GM08714 (cell line): ENCODE data around the gene SEMA3C.

ENCODE experiments used
- H3K4me3 ChIP-seq: fragments of 200-500 bp; sonication (Bioruptor generic); 2 replicates; pipeline ENCODE4 v1.5.1; 2014; ENCODE audit warnings: mild to moderate bottlenecking, low read length, inconsistent platforms
- ZNF274 ChIP-seq: IDR thresholded peaks from 2 replicates; pipeline ENCODE4 v1.6.1; 2012; ENCODE audit warnings: mild to moderate bottlenecking, low read depth, low read length

SEMA3C gene

GRCh38 chr7:80889525-80889924 is 29.3 kb downstream of the SEMA3C start:
- TF ChIP-seq ZNF274 = no peak

DNA sequence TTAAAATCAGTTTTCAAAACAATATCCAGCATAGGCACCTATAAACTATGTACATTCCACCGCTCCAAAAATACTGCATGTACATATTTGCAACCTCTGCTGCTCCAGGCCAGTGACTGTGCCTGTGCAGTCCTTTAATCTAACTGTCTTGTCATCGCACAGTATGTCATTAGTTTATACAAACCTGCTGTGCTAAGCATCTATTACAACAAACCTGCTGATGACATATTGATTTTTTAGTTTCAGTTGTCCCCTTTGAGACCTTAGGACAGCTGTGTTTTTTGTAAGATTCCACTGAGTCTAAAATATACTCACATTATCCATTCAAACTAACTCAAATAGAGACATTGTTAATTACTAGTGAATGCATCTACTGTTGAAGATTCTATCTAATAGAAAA is 33.1 kb downstream of the SEMA3C start:
- no peak for TF ChIP-seq ZNF274
- H3K4me3 ChIP-seq = no peak overlapping the region

More at GRCh38 chr7:80889525-80889924, 29.3 kb downstream of the SEMA3C start:
- H3K4me3 ChIP-seq = no peak overlapping the region

DNA sequence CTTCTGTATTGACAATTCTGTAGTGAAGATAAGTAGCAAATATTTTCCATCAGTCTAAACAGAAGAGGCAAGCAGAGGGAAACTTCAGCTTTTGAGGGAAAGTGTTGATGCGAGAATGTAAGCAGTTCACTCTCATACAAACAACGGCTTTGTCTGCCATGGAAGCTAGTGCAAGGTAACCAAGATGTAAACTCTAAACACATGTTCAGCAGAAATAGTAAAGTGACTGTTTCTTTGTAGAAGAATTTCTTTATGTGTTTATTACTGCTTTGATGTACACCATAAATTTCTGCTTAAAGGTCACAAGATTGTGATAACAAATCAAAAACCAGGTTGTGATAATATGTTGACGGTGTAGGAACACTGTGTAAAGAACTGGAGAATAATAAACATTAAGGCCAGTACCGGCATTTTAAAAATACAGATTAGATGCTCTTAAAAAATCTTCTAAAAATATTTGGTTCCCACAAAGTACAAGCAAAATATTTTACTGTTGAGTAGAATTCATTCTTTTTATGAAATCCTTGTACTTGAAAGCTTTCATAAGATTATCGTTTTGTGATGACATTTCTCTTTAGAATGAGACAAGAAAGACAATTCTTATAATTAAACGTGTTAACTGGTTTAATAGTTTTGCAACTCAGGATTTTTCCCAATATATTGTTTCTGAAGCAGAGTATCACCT is 34.2 kb downstream of the SEMA3C start:
- no peak for TF ChIP-seq ZNF274
- no peak overlapping the region for H3K4me3 ChIP-seq

DNA sequence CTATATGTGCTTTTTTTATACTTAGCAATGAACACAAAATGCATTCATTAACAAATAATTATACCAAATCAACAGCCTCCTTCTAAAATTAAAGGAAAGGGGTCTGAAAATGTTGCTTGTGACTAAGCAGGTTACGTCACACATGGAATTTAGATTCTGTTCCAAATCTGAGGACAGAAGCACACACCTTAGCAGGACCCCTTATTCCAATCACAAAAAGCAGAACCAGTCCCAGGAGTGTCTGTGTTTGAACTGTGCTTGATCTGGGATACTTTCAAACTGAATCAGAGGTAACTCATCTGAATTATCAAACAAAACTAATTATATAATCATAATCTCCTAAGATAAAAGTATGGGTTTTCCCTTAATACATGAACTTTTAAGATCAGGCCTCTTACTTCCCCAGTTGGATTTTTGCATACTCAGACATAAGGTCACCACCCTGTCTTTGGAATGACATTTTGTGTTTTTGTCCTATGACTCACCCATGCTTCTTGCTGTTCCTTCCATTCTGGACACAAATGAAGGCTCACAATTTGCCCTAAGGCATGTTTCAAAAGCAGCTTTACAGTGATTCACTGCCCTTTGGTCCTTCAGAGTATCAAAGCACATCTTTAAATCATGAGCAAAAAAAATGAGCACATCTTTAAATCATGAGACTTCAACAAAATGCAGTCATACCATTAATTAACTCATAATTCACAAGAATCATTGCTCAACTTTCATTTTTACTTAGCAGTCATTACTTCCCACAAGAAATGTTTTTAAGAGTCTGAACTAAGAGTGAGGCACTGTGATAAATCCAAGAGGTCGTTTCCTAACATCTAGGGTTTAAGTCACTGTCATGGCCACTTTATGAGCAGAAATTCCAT is 35.5 kb downstream of the SEMA3C start:
- no peak for TF ChIP-seq ZNF274
- no peak overlapping the region for H3K4me3 ChIP-seq

DNA sequence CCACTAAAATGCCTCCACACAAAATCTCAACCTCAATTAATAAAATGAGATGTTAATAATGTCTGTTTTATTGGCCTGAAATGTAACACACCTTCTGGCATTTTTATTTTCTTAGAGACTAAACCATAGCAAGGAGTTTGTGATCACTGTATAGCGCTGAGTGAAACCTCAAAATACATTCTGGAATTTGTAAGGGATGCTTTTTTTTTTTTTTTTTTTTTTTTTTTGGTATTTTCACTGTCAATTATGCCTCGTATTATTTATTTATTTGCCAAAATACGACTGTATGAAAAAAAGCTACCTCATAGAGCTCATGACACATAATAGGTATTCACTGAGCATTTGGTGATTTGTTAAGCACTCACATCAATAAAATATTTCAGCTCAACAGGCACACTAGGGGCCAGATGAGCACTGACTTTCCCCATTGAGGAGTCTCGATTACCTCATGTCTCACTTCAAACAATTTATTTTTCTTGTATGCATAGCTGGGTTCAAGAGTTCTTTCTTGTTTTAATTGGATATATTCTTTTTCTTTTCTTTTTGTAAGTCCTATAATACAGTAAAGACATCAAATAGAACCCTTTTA is 36.5 kb downstream of the SEMA3C start:
- no peak overlapping the region for H3K4me3 ChIP-seq

DNA sequence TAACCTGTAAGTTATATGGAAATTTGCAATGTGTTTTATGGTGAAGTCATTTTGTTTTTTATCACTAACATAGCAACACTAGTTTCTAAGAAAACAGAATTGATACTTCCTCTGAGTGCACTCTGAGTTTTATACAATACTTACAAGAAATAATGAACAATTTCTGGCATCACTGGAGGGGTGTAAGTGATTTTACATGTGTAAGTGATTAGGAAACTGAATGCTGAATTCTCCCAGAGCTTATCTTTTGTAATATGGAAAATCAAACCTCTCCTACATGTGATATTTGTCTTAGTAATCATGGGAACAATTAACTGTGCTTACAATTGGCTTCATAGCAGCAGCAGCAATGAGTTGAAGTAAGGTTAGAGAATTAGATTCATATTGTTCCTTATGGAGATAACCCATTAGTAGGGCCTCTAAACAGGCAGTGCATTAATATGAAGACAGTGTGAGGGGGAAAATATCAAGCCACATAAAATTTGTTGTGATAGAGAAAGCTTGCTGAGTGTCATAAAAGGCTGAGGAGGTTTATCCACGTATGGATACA is 37.4 kb downstream of the SEMA3C start:
- no peak for TF ChIP-seq ZNF274
- H3K4me3 ChIP-seq = no peak overlapping the region

More for the DNA sequence above, 36.5 kb downstream of the SEMA3C start:
- TF ChIP-seq ZNF274 = no peak

- no peak for TF ChIP-seq ZNF274
- no peak overlapping the region for H3K4me3 ChIP-seq
Observed at GRCh38 chr7:80879849-80880248, 39.0 kb downstream of the SEMA3C start.

DNA sequence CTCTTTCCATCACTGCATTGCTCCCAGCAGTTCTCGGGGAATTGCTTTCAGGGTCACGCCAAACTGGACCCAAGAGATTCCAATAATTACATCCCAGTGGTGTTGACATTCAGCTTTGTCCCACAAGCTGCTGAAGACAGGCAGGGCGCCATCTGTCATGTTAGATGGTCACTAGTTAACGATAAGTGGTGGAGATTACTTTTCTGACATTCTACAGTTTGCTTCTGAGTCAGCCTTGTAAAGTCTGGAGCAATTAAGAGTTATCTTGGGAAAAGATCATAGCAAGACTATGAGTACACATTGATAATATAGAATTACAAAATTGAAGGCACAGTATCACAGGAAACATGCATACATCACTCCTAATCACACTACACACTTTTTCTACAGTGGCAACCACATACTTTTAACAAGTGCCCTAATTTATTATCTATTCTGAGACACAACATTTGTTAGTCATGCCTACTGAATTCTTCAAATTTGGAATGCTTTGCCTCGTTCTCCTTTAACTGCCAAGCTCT is 41.9 kb downstream of the SEMA3C start:
- no peak overlapping the region for H3K4me3 ChIP-seq
- TF ChIP-seq ZNF274 = no peak

DNA sequence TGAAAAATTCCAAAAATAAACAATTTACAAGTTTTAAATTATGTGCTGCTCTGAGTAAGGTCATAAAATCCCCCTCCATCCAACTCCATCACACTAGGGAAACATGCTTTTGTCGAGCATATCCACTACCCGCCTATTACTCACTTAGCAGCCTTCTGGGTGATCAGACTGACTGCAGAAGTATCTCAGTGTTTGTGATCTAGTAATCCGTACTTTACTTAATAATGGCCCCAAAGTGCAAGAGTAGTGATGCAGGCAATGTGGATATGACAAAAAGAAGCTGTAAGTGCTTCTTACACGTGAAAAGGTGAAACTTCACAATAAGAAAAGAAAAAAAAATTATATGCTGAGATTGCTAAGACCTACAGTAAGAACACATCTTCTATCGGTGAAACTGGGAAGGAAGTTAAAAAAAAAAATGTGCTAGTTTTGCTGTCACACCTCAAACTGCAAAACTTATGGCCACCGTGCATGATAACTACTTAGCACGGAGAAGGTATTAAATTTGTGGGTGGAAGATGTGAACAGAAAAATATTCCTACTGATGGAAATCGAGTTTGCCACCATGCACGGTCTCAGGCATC is 43.2 kb downstream of the SEMA3C start:
- H3K4me3 ChIP-seq = no peak overlapping the region
- TF ChIP-seq ZNF274 = no peak

DNA sequence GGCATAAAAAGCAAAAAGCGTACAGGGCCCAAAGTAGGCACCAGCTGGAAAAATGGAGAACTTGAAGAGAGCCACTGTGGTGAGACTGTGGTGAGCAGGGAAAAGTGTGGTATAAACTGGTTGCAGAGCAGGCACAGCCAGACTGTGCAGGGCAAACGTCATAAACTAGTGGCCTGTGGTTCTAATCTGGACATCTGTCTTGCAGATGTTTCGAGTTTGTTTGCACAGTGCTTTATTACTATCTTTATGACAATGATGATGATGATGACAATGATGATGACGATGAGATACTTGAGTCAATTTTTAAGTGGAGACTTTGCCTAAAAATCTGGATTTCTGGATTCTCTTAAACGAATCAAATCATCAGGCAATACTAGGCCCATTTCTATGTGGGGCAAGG is 45.7 kb downstream of the SEMA3C start:
- no peak for TF ChIP-seq ZNF274
- no peak overlapping the region for H3K4me3 ChIP-seq

DNA sequence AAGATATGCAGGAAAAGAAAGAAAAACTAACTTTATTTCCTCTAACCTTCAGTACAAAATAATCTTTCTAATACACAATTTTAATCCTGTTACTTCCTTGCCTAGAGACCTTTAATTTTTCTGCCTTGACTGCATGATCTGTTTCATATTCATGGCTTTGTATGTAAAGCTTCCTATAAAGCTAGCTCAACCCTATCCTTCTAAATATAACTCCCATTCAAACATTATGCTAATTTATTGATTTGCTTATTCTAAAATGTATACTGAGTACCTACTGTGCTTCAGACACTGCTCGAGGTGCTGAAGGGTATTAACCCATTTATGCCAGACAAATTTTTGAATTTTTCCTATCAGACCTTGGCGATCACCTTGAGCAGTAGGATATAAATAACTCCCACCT is 47.6 kb downstream of the SEMA3C start:
- no peak for TF ChIP-seq ZNF274
- H3K4me3 ChIP-seq = no peak overlapping the region

GRCh38 chr7:80870813-80871212 is 48.0 kb downstream of the SEMA3C start:
- no peak overlapping the region for H3K4me3 ChIP-seq
- TF ChIP-seq ZNF274 = no peak

DNA sequence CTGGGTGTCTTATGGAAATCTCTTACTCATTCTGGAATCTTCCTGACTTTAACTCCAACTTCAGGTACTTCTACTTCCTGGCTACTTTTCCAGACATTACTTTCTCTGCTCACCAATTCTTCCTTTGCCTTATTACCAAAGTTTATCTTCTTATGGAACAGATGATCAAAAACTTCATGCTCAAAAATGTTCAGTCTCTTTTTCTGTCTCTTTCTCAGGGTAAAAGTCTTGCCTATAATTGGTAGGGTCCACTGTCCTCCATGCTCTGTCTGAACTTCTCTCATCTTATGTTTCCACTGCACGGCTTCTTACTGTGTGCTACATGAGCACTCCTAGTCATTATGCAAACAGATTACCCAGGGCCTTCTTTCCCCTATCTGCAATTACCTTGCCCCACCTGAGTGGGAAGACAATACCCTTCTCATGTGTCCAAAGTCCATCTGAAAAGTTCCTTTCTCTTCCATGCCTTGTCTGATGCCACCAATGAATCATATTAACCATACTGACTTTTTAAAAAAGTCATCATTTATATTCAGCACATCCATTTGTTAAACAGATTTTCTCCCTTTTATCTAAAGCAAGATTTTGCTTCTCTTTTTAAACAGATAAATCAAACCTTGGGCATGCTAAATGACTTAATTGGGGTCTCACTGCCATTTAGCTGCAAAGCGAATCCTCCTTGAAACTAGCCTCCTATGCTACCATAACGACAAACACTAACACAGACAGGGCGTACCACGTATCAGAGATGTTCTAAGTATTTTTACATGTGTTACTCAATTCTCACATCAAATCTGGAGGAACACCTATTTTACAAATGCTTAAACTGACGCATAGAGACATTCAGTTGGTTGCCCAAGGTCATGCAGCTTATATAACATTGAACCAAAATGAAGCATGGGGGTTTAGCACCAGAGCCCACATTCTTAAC is 48.8 kb downstream of the SEMA3C start:
- no peak overlapping the region for H3K4me3 ChIP-seq
- no peak for TF ChIP-seq ZNF274
